ENCODE data around the gene PLD1.
"Not testable (repeated sequence)": the region's sequence is repeated elsewhere in the genome, so short reads cannot be mapped to it uniquely, and the experiment has no call there.

The PLD1 gene

DNA sequence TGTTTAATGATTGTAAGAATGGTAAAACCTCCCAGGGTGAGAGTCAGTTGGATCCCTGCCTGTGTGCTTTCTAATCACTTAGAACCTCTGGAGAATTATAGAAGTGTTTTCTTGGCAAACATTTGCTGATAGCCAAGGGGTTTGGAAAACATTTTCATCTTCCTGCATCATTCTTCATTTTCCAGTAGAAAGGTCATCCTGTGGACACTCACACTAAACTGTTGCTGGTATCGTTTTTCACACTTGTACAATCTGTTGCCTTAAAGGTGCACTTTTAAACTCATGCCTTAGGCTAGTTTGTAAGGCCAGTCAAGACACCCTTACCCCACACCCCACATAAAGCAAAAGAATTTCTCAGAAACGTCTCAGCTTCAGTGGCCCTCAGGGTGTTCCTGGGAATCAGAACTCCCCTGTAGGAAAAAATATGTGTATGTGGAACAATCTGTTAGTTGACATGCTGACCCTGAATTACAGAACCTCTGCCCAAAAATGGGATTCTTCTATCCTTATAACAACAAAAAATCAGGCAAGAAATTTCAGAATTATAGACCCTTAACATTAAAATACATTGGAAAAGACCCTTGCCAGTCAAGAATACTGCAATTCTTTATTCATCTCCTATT is 5.8 kb upstream of the PLD1 start:
- no peak for DNase-seq

DNA sequence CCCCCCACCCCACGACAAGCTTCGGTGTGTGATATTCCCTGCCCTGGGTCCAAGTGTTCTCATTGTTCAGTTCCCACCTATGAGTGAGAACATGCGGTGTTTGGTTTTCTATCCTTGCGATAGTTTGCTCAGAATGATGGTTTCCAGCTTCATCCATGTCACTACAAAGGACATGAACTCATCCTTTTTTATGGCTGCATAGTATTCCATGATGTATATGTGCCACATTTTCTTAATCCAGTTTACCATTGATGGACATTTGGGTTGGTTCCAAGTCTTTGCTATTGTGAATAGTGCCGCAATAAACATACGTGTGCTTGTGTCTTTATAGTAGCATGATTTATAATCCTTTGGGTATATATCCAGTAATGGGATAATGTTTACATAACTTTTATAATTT is 4.4 kb upstream of the PLD1 start:
- not testable (repeated sequence) for DNase-seq

DNA sequence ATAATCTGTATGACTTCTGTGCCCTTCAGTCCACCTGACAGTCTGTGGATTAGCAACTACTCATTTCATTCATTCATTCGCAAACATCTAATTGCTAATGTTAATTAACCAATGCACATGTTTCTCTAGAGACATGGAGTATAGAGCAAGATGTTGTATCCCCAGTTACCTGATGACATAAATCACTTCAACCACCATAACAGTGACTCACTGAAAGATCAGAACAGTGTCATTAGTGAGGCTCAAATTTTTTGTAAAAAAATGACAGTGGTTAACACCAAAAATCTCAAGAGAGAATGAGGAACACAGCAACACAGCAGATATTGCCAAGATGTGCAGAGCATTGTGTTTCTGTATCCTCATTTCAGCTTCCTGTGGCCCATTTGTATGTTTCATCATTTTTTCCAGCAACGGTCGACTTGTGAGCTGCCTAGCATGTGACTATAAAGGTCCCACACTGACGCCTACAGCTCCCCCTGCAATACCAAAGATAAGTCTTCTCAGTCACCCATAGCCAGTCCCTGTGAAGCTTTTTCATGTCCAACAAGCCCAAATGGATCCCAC is 3.7 kb upstream of the PLD1 start:
- peak; percentile 99 for DNase-seq

DNA sequence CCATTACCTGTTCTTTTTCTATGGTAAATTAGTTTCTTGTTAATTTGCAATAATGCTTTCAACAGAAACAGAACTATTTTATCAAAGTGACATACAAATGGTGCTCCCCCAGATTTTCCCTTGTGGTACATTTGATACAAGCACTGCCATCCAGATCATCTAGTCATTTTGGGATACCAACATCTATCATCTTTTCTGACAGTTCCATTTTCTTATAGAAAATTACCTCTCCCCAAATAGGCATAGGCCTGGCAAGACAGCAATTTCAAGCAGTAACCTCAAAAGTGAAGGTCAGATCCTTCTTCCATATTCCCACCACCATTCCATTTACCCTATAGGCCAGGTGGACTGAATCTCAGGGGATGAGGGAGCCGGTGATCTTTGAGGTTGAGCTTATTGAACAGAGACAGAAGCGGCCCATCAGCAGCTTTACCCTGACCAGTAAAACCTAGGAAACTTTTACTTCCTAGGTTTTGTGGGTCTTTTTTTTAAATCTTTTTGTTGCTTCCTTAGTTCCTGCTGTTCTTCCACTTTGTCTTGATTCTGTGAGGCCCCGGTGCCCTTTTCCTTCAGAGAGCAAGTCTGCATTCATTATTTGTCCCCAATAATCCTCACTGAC is 3.1 kb upstream of the PLD1 start:
- DNase-seq, result no peak

DNA sequence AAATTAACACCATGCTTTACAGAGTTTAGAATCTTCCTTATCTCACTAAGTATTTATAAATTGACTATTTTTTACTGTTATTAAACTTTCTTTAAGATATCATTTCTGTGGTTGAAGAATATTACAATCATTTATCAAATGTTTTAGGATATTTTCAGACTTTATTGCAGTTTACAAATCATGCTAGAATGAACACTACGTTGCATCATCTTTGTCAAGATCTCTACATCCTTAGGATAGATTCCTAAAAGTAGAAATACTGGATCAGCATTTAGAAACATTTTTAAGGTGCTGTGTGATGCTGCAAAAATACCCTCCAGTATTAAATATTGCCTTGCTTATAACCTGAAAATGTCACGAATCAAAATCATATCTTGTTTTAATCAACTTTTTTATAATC is 2.5 kb upstream of the PLD1 start:
- no peak for DNase-seq

DNA sequence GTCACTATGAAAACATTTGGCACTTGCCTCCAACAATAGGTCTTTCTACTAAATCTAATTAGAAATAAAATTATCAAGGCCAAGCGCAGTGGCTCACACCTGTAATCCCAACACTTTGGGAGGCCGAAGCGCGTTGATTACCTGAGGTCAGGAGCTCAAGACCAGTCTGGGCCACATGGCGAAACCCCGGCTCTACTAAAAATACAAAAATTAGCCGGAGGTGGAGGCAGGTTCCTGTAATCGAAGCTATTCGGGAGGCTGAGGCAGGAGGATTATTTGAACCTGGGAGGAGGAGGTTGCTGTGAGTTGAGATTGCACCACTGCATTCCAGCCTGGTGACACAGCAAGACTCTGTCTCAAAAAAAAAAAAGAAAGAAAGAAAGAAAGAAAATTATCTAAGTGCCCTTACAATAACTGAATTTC is 1.6 kb upstream of the PLD1 start:
- DNase-seq, result peak; percentile 28

DNA sequence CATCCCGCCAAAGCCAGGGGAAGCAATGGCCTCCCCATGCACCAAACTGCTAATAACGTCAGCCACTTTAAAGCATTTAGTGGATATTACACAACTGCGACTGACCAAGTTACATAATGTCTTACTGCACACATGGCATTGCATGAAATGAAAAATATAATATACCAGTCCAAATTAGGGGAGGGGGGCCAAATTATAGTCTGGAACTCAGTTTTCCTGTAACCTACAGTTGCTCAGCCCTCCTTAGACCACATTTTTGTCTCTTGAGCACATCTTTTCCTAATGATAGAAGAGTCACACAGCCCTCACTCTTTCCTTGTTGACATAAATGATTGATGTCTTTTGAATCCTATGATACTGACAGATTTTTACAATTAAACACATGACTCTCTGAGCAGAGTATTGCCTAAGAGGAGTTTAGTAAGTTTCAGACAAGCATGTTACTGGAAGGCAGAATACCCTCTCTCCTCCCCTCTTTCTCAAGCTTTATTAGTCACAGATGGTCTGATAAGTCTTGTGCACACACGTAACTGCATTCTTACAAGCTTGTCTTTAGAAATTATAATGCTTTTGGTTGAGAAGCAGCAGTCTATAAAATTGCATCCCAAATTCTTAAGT is 1.1 kb upstream of the PLD1 start:
- DNase-seq, result peak; percentile 98

DNA sequence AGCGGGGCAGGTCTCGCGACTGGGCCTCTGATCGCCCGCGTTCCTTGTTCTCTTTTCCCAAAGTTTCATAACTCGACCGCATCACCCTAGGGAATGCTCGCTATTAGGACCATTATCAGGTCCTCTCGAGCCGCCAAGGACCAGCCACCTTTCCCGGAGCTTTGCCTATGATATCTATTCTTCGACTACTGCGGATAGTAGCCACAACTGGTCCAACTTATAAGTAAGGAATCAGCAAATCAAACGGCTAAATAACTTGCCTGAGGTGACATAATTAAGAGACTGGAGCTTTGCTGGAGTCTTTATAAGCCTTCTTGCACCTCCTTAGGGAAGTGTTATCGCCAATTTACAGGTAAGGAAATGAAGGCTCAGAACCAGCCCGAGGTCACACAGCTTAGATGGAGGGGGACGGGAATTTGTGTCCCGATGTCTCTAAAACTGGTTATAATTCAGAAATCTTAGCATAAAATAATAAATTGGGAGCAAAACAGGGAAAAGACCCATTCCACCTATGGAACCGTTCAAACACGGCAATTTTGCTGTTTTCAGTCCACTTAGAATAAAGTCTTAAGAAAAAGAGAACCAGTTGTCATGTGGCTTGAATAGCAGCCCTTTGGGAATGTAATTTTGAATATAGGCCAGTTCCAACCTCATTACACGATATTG is 479 bp upstream of the PLD1 start:
- no peak for DNase-seq

DNA sequence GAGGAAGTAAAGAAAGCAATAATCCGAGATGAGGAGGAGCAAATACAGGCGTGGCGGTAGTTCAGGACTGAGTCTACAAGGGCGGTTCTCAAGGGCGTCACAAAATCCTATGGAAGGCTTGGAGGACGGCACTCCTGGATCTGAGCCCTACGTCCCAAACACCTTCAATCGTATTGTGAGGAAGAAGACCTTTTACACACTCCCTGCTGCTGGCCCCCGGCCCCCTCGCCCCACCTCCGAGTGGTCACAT is 747 bp downstream of the PLD1 start:
- DNase-seq, result peak; percentile 76

DNA sequence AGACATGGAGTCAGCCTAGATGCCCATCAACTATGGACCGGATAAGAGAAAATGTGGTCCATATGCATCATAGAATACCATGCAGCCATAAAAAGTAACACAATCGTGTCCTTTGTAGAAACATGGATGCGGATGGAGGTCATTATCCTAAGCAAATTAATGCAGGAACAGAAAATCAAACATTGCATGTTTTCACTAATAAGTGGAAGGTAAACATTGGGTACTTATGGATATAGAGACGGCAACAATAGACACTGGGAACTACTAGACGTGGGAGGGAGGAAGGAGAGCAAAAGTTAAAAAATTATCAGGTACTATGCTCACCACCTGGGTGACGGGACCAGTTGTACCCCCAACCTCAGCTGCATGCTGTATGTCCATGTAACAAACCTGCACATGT is 2.5 kb downstream of the PLD1 start:
- no peak for DNase-seq

DNA sequence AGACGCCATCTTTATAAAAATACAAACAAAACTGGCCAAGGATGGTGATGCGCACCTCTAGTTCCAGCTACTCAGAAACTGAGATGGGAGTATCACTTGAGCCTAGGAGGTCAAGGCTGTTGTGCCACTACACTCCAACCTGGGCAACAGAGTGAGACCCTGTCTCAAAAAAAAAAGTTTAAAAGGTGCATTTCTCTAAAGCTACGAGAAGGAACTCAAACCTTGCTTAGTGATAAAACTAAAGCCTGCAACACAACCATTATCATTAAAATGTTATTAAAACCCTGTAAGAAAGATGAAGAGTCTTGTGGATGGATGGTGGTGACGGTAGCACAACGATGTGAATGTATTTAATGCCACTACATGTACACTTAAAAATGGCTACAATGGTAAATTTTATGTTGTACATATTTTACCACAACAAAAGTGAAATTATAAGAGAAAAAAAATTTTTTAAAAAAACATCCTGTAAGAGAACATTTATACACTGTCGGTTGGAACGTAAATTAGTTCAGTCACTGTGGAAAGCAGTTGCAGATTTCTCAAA is 3.1 kb downstream of the PLD1 start:
- no peak for DNase-seq

DNA sequence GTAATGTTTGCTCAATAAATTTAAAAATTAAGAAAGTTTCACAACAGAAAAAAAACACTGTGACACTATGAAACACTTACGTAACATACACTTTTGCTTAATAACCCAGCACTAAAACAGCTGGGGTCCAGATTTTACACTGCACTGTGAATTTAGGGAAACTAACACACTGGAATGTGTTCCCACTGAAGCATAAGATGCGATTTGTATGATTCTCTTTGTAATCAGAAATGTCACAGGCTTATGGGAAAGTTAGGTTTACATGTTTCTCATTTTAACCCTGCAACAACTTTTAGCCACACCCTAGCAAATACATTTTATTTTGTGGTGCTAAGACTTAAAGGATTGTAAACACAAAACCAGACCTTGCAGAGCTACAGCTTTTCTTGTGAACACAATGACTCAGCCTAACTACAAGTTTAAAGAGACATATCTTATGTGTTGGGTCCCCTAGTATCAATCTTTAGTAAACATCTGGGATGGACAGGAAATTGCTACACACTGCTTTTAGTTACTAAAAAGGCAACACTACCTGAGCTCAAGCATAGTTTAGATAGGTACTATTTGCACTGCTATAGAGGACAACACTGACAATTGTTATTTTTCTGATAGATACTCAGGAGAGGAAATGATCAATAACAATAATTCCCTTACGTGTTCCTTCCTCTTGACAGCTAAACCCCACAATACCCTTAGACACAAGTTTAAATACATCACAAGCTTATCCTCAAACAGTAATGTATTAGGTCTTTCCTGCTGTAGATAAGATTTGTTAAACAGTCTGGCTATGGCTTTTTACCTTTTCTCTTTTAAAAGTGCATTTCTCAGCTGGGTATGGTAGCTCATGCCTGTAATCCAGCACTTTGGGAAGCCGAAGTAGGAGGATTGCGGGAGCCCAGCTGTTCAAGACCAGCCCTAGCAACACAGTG is 3.8 kb downstream of the PLD1 start:
- DNase-seq, result peak; percentile 65

DNA sequence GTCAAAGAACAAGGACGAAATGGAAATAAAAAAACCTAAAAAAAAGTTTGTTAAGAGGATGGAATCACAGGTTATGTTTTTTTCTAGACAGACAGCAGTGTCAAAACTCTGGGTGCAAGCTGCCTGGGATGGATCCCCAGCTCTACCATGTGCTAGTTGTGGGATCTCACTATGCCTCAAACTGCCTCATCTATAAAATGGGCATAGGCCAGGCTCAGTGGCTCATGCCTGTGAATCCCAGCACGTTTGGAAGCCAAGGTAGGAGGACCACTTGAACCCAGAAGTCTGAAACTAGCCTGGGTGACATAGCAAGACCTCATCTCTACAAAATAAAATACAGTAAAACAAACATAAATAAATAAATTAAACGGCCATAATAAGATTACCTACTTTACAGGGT is 4.6 kb downstream of the PLD1 start:
- no peak for DNase-seq

DNA sequence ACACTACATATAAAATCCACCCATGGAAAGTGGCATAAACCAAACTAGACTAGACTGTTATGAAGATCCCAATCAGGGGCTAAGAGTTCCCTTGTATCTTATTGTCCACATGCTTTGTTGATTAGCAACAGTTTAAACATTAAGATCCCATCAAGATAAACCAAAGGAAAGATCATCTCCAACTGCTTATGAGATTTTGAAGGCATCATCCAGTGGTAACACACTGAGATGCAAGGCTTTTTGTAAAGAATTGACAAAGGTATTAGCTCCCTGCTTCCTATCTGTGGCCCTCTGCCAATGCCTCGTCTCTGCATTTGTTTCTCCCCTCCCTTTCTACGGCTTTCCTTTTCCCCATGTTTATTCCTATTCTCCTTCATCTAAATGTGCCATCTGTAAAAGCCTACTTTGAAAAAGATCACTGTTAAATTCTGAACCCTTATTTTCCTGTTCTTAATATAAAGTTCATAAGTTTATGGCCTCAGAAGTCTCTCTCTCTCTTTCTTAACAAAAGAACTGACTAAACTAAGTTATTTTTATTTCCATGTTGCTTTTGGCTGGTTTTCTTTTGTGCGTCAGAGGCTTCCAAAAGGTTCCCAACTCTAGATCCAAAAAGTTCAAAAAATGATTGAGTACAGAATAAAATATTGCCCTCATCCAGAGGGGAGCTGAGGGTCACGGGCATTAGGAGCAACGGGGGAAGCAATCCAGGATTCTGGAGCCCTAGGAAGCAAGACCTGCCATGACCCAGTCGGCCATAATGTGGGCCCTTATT is 5.5 kb downstream of the PLD1 start:
- DNase-seq, result no peak

DNA sequence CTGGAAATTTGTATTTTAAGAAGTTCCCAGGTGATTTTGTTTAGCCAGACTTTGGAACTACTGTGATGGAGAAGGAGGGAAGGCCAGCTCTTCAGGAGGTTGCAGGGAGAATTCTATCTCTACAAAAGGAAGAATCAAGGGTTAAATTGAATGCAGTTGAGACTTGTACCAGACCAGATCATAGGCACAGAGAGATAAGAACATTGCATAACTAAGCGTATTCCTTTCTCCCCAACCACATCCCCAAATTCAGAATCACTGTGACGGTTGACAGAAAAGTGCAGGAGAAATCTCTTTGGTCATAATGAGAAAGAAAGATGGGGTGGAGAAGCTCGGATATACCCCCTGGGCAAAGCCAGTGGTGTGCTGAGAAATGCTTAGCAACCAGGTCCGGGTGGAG is 7.2 kb downstream of the PLD1 start:
- no peak for DNase-seq

DNA sequence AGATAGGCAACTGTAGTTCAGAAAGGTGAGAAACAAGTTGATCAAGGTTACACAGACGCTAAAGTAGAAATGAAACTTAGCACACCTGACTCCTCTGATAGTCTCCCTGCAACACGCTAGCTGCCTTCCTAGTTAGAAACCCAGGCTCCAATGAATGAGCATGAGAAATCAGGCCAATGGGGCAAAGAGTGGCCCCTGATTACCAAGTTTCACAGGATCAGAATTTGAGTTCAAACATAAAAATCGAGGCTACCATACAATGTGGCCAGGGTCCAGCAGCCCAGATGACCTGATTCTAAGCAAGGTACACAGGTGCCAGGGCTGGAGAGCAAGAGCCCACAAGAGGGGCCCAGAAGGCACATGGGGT is 7.7 kb downstream of the PLD1 start:
- no peak for DNase-seq

DNA sequence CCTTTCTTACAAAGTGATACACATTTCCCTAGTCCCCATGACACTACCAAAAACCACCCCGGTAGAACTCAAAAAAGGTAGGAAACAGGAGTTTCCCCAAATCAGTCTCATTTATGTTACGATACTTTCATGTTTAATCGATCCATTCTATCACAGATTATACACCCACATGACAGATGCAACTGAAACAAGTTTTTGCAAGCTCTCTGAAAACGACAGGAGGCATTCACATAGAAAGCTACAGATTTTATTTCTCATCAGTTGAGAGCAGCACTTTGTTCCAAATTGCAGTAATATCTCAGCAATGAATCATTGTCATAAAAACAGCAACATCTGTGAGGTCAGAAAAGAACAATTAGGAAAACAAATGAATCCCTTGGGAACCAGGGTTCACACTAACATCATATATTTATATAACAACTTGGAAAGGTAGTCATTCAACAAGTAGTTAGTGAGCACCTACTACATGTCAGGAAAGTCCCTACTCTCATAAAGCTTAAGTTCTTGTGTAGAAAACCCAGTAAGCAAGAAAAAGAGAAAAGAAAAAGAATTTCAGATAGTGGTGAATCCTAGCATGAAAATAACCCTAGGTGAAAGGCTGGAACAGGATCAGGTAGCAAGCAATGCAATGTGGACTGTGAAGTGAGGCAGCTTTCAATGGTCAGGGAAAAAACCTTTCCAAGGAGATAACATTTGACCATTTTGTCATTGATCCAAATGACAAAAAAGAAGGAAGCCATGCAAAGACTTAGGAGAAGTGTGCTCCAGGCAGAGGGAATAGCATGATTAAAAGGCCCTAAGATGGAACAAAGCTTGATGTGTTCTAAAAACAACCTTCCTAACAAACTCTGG is 8.3 kb downstream of the PLD1 start:
- DNase-seq, result no peak

DNA sequence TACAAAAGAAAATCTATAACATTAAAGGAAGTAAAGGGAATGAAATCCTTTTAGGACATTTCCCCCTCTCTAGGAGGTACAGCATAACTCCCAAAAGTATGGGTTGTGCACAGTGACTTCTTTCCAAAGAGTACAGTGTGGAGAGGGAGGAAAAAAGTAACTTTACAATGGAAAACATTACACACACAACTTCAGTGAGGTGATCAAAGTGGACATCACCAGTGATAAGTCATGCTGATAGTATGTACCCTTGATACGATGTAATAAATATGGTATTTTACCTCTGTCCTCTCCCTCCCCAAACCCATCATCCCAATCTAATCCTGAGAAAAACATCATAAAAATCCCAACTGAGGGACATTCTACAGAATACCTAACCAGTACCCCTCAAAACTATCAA is 10.8 kb downstream of the PLD1 start:
- DNase-seq, result no peak

DNA sequence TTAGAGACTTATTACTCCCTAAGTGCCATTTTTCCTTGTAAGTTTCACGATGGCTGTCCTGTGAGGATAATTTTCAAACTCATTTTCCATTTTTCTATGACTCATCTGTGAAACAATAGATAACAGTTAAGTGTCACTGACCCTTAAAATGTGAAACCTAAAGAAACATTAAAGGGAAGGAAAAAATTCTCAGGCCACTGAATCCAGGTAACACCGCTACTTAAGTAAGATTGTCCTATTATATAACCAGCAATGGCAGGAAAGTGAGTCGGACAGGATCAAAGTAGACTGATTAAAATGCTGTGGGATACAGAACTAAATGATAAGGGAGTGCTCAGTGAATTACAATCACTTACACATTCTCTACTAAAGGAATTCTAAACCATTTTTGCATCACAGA is 12.4 kb downstream of the PLD1 start:
- no peak for DNase-seq

DNA sequence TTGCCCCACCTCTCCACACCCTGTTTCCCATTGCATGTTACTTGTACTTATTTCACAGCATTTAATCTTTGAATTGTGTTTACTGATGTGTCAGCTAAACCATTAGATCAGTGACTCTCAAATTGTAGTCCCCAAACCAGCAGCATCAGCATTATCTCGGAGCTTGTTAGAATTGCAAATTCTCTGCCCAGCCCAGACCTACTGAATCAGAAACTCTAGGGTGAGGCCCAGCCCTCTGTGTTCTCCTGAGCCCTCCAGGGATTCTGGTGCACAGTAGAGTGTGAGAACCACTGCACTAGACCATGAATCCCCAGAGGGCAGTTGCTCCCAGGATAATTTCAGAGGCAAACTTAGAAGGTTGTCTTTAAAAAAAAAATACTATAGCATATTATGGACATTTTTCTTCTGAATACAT is 13.0 kb downstream of the PLD1 start:
- DNase-seq, result no peak

Data from inflammatory macrophage treated with lipopolysaccharide for 4 hours (primary cell).